NOMO-1 treated with dmso at 0.1 percent for 144 hours (cell line): Measurements from ENCODE around the gene TBX15.
"Not testable (repeated sequence)": the region's sequence is repeated elsewhere in the genome, so short reads cannot be mapped to it uniquely, and the experiment has no call there.

Source experiments
- DNase-seq: peaks from one replicate; lab custom pipeline; 2025; ENCODE audit not compliant: unreplicated experiment; lab: John Stamatoyannopoulos, UW

TBX15 gene

GRCh38 chr1:118960567-118961136 is 27.5 kb downstream of the TBX15 start:
- DNase-seq, result no peak

DNA sequence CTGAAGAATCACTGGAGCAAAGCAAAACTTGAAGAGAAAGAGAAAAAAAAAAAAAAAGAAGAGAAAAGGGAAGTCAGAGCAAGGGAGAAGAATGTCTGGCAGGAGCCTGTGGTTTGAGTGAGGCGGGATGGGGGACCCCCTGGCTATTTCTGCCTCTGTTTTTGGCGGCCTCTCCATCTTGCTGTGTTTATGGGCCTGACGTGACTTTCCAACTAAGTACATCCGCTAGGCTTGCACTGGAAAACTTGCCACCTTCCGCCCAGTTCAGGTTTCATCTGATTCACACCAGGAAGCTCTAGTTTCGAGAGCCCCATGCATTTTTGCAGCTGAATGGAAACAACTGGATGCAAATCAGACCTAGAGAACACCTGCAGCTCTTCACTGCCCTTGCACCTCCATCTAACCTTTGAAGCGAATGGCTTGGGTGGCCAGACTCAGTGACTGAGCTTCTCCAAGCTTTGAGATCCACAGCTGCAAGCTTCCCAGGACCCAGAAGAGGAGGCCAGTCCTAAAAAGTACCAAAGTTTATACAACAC is 28.0 kb downstream of the TBX15 start:
- DNase-seq, result peak; percentile 11

- no peak for DNase-seq
These were observed 29.1 kb downstream of the TBX15 start for GRCh38 chr1:118958937-118959631.

DNA sequence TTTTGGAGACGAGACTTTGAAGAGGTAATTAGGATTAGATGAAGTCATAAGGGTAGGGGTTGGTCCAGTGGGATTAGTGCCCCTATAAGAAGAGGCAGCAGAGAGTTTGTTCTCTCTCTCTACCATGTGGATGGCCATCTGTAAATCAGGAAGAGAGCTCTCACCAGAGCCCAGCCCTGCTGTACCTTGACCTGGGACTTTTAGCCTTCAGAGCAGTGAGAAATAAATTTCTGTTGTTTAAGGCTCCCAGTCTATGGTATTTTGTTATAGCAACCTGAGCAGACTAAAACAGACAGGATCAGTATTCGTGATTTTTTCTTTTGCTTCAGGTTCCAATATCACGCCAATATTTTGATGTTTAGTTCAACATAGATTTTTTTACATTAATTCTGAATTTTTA is 30.0 kb downstream of the TBX15 start:
- DNase-seq, result no peak

- not testable (repeated sequence) for DNase-seq
These were observed 30.6 kb downstream of the TBX15 start for GRCh38 chr1:118957579-118957978.

- DNase-seq, result no peak
These were observed 33.7 kb downstream of the TBX15 start for GRCh38 chr1:118954301-118954905.

DNA sequence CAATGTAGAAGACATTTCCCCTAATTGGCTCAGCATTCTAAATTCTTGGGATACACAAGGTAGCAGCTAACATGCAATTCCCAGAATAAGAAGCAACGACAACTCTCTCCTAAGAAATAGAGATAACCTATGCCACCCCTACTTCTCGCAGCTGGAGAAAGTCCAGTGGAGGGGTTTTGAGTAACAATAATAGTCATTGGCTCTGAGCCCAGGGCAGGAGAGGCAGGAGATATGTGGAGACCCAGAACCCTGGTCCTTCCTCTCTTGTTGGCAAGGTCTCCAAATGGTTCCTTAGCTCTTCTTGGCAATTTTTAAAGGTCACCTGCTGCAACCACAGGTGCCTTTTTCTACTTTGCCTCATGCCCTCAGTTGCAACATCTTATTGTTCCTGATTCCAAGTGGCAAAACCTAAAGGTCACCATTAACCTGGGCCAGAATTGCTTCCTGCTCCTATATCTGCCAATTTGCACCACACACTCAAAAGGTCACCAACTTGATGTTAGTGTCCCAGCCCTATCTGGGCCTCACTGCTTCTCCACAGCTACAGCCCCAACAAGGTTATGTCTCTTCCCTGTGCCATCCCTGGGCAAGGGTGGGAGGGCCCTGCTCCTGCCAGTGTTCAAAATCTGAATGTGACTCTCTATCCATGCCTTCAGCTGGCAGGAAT is 36.7 kb downstream of the TBX15 start:
- no peak for DNase-seq

- no peak for DNase-seq
These were observed 38.8 kb downstream of the TBX15 start for GRCh38 chr1:118949315-118949714.

GRCh38 chr1:118948846-118949245 is 39.3 kb downstream of the TBX15 start:
- no peak for DNase-seq

DNA sequence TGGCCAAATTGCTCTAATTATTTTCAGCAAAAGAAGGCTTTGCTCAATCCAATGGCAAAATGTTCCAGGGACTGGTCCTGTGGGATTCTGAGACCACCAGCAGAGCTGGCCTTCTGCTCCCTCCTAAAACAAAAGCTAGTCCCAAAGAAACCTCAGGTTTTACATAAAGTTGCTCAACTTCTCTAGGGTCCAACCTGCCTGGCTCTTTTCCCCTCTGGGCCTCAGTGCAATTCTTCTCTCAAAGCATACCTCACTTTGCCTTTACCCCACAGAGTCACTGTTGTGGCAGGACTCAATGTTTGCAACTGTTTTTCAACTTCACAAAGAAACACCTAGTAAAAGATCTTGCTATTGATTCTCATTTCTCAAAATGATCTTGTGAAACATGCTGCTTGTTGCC is 39.8 kb downstream of the TBX15 start:
- DNase-seq, result no peak

DNA sequence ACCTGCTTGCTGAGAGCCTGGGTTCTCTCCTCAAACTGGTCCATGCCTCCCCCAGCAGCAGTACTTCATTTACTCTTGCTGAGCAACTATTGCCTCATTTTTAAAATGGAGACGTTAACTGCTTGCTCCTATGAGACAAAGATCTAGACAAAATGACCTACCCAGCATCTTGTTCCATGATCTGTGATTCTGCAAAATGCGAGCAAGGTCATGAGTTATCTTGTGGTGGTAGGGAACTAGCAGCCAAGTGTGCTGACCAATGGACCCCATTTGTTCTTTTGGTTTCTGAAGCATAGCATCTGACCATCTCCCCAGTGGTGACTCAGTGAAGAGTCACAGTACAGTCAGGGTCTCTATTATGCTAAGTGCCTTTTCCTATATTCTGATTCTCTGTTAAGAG is 40.4 kb downstream of the TBX15 start:
- DNase-seq, result no peak

DNA sequence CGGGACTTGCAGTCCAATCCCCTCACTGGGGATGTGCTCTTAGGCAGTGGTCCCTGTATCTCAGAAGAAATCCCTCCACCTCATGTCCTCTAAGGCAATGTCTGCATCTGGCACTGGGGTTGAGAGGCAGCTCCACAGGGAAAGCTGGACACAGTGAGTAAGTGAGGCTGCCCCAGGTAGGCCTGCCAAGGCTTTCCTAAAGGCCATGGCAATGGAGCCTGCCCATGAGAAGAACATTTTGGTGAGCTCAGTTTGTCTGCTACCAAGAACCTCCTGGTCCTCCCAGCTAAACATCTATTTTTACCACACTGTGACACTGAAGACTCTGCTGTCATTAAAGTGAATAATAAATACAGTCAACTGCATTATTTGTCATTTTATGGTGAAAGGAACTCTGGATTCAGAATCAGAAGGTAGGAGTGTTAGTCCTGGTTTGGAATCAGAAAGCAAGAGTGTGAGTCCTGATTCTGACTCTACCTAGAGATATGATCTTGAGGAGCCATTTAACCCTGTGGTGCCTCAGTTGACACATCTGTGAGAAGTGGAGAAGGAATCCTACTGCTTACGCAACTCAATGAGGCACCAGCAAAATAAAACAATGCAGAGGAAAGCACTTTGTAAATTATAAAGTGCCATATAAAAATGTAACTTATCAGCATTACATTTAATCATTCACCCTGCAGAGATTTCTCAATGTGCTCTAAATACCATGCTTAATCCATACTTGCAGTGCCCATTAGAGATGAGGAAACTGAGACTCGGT is 41.0 kb downstream of the TBX15 start:
- DNase-seq, result no peak

DNA sequence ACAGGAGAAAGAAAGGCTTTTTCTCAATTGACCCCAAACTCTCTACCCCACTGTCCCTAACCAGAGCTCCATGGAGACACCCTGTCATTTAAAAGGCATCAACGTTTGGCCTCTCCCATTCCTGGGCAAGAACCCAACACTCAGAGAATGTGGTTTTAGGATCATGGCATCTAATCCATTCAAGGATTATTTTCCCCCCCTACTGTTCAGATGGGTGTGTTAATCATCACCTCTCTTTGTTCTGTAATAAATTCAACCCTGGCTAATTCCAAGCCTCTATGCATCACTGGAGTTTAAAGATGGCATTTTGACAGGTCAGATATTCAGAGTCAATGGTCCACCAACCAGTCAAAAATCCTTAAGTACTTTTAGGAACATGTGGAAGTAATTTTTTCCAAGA is 42.7 kb downstream of the TBX15 start:
- no peak for DNase-seq

DNA sequence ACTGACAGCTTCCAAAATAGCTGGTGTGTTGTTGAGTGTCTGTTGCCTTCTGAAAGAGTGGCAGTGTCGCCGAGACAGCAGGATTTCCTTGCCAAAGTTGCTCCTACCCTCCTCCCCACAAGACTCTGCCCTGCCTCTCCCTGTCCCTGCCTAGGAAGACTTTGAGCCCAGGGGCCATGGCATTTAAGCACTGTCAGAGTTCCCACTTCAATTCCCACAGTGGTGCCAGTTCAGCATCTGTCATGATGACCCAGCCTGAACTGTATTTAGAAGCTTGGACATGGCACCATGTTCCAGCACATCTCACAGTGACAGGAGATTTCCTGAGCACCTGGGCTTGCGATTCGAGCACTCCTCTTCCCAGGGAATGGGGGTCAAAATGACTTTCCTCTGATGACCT is 43.6 kb downstream of the TBX15 start:
- no peak for DNase-seq

DNA sequence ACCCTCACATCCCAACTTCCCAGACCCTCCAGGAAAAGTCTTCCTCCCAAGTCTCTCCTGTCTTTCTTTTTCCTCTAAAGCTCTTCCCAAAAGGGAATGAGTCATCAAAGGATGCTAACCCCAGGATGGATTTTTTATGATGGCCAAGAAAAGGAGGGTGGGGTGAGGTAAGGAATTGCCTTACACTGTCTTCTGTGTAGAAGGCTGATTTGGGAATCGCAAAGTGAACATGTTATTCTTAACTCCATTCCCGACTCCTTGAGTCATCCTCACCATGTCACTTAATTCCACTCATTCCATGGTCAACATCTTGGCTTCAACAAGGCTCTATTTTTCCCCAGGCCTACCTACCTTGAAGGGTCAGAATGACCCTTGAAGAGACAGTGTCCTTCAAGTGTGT is 44.0 kb downstream of the TBX15 start:
- no peak for DNase-seq

GRCh38 chr1:118940957-118941356 is 47.2 kb downstream of the TBX15 start:
- no peak for DNase-seq

DNA sequence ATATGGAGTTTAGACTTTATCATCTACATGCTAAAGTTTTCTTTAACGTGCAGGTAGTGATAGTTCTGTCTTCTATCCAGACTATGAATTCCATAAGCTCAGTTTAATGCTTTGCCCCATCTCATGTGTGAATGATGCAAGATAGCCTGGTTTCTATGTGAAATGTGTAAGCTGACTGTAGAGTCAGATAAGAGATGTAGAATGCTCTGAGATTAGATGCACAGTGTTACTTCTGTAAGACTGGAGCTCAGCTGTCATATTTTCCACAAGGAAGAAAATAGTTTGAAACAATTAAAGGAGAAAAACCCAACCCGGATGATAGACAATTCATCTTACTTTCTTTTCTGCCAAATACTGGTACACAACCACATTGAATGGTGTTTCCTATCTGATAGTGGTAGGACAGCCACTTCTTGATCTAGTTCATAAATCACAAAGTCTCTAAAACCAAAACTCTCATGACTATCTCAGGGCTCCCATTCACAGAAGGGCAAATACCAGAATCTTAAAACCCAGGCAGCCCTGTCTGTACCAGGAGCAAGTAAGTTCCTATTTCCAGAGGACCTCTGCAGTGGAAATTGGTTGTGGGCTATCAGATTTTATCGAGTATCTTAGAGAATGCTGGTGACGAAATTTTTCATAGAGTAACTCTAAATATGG is 50.6 kb downstream of the TBX15 start:
- no peak for DNase-seq

GRCh38 chr1:118934706-118935105 is 53.4 kb downstream of the TBX15 start:
- DNase-seq, result no peak

GRCh38 chr1:118933051-118933781 is 54.9 kb downstream of the TBX15 start:
- DNase-seq, result no peak

DNA sequence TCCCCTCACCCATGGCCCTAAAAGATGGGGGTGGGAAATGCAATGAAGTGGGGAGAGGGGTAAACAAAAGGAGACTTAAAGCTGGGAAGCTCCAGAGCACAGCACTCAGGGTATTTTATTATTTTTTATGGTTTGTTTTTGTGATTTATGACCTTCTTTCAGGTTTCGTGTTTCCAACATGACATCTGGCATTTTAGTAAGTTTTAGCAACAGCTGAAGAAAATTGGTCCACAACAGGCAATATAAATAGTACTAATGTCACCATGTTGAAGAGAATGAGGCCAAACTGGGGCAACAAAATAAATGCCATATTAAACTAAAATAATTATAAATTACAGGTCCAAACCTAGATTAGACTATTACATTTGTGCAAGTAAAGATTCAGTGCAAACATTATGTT is 56.3 kb downstream of the TBX15 start:
- DNase-seq, result no peak
